Fibroblast of peridontal ligament (primary cell): ENCODE data around the gene ZSWIM1.

Experiments used
- DNase-seq: peaks from one replicate; pipeline ENCODE4 v3.0.0-alpha.2; 2010; ENCODE audit errors: extremely low read depth

Gene ZSWIM1

GRCh38 chr20:45908084-45908483 is 27.1 kb downstream of the ZSWIM1 start:
- no peak for DNase-seq

- DNase-seq = no peak
These were observed 28.3 kb downstream of the ZSWIM1 start for GRCh38 chr20:45909336-45909808.

DNA sequence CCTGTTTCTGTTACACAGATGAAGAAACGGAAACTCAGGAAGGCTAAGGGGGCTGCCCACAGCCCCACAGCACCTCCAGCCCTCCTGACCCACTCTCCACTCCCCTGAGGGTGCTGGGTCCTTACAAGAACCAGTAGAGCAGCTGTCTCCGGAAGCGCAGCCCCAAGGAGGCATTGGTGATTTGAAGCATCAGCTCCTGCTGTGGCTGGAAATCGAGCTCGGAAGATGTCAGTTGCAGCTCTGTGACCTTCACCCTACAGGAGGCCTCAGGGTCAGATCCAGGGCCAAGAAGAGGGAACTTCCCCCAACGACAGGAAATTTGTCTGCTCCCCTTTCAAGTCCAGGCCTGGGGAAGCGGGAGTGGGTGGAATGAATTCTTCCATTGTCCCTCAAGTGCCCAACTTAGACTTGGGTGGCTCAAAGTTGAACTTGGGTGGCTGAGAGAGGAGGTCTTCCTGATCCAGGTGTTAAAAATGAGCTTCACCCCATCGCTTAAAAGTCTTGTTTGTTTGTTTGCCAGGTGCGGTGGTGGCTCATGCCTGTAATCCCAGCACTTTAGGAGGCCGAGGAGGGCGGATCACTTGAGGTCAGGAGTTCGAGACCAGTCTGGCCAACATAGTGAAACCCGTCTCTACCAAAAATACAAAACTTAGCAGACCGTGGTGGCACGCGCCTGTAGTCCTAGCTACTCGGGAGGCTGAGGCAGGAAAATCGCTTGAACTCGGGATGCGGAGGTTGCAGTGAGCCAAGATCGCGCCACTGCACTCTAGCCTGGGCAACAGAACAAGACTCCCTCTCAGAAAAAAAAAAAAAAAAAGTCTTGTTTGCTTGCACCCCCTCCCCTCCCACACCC is 29.0 kb downstream of the ZSWIM1 start:
- no peak for DNase-seq

GRCh38 chr20:45910670-45911485 is 29.9 kb downstream of the ZSWIM1 start:
- peak; percentile 99 for DNase-seq

DNA sequence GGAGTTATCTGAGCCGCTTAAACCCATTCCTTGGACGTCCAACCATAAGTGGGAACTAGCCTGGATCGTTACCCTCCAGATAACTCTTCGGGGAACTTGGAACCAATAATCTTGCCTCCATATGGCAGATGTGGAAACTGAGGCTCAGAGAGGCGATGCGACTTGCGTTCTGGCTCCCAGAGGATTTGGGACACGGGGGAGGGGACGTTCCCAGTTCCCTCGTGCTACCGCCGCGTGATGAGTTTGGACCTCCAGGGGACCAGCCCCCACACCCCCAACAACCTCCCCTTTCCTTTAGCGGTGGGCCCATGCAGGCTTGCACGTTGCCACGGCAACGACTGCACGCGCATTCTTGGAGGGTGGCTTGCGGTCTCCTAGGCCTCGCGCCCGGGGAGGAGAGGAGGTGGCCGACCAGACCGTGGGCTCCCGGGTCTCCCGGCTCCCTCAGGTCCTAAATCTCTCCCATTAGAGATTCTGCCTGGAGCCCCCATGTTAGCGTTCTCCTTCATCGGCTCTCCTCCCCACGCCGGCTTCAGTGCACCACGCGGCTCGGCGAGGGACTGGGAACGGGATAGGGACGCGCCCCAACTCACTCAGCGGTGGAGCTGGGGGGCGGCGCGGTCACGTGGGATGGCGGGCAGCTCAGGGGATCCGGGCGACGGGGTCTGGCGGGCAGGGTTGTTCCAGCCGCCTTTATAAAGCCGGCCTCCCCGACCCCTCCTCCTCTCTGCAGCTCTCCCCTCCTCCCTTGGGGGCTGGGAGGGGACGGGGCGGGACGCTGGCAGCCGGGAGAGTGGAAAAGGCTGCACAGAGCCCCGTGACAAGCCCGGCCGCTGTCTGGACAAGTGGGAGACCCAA is 30.7 kb downstream of the ZSWIM1 start, which contains the start of gene PLTP:
Gene PLTP (minus strand): TSS at position 670 of the 858 bp plus-strand sequence. CDS start 703 bp downstream, outside the sequence.
- DNase-seq = peak; percentile 65

DNA sequence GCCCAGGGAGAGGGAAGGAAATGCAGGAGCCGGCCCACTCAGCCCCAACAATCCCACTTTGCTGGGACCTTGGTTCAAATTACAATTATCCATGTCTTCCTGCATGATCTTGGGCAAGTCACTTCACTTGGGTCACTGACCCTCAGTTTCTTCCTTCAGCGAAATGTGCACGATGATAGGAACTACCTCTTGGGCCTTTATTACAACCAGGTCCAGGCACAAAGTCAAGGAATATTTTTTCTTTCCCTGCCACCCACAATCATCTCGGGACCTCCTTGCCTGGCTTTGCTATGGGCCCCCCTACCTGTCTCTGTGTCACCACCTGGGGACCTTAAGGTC is 31.3 kb downstream of the ZSWIM1 start:
- no peak for DNase-seq

- no peak for DNase-seq
These were observed 32.1 kb downstream of the ZSWIM1 start for GRCh38 chr20:45913116-45913515.

DNA sequence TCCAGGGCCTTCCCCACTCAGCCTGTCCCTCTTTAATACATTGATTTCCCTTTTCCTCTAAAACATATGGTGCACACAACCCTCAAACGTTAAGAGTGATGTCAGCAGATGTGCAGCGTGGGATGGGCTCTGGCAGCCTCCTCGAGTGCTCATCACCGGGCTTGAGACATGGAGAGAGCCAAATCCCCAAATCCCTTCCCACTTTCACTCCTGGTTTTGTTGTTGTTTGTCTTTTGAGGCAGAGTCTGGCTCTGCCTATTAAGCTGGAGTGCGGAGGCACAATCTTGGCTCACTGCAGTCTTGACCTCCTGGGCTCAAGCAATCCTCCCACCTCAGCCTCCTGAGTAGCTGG is 36.7 kb downstream of the ZSWIM1 start:
- DNase-seq = peak; percentile 72

- DNase-seq = peak; percentile 73
These were observed 37.2 kb downstream of the ZSWIM1 start for GRCh38 chr20:45918182-45918737.

DNA sequence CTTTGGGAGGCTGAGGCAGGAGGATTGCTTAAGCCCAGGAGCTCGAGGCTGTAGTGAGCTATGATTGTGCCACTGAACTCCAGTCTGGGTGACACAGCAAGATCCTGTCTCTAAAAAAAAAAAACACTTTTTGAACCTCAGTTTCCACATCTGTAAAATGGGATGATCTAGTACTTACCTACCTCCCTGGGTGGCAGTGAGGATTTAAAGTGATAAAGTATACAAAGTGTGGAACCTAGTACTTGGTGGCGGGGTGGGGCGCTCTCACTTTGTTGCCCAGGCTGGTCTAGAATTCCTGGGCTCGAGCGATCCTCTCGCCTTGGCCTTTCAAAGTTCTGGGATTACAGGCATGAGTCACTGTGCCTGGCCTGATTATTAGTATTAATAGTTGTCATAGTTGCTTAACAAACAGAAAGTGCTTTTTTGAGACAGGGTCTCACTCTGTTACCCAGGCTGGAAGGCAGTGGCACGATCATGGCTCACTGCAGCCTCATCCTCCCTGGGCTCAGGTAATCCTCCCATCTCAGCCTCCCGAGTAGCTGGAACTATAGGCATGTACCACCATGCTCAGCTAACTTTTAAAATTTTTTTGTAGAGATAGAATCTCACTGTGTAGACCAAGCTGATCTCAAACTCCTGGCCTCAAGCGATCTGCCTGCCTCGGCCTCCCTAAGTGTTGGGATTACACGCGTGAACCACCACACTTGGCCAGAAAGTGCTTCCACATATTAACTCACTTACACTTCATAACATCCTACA is 37.9 kb downstream of the ZSWIM1 start:
- DNase-seq = no peak

GRCh38 chr20:45919542-45920399 is 38.7 kb downstream of the ZSWIM1 start:
- peak; percentile 86 for DNase-seq

GRCh38 chr20:45920462-45921336 is 39.7 kb downstream of the ZSWIM1 start:
- DNase-seq = no peak

- no peak for DNase-seq
These were observed 40.5 kb downstream of the ZSWIM1 start for GRCh38 chr20:45921337-45922189.

DNA sequence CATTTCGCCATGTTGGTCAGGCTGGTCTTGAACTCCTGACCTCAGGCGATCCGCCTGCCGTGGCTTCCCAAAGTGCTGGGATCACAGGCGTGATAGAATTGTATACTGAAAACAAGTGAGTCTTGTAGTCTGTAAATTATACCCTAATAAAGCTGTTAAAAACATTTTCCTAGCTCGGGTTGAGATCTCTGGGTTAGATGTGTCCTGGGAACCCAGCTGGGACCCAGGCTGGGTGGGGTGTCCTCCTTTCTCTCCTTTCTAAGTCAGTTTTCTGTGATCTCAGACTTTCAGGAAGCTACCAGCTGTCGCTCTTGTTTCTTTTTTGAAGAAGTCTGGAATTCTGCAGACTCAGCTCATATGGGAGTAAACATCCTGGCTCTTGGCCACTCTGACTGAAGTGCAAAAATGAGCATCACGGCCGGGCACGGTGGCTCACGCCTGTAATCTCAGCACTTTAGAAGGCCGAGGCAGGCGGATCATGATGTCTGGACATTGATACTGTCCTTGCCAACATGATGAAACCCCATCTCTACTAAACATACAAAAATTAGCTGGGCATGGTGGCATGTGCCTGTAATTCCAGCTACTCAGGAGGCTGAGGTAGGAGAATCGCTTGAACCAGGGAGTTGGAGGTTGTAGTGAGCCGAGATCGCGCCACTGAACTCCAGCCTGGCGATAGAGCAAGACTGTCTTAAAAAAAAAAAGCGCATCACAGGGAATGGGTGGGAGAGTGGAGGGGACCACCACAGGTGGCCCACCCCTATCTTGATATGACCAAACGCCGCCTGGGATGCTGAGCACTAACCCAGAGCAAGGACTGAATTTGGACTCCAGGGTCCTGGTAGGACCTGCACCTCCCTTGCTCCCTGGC is 43.6 kb downstream of the ZSWIM1 start:
- DNase-seq = peak; percentile 70

- no peak for DNase-seq
These were observed 44.9 kb downstream of the ZSWIM1 start for GRCh38 chr20:45925821-45926506.

GRCh38 chr20:45926731-45927070 is 45.7 kb downstream of the ZSWIM1 start:
- no peak for DNase-seq
